Umbilical cord (tissue), 2 donors: ENCODE results near the gene LCP2. TPM values are rescaled to one million over a fixed set of nuclear protein-coding genes. Genes with fewer than 3 reads are reported as not detected.

Experiments
- DNase-seq: peaks from one replicate; pipeline ENCODE4 v3.0.0-alpha.2; 2015; ENCODE audit warnings: low spot score
- total RNA-seq: library from RNA; depleted of rRNA; stranded (reverse); fragments of >200 nt; gene quantifications from one replicate; pipeline ENCODE4 v1.2.3, GENCODE V29; 2014; ENCODE audit warnings: low replicate concordance; ENCODE audit not compliant: insufficient read depth

The LCP2 gene
- total RNA-seq, 1 donor from 2014 or later: 9.9 TPM

- DNase-seq: peak; percentile 88
Measured at GRCh38 chr5:170315154-170315553, 17.6 kb upstream of the LCP2 start.

GRCh38 chr5:170314541-170315095 is 17.0 kb upstream of the LCP2 start:
- no peak for DNase-seq

GRCh38 chr5:170313816-170314215 is 16.2 kb upstream of the LCP2 start:
- no peak for DNase-seq

- DNase-seq: no peak
Measured at GRCh38 chr5:170313344-170313743, 15.8 kb upstream of the LCP2 start.

GRCh38 chr5:170312666-170313065 is 15.1 kb upstream of the LCP2 start:
- peak; percentile 83 for DNase-seq

GRCh38 chr5:170312301-170312595 is 14.7 kb upstream of the LCP2 start:
- no peak for DNase-seq

GRCh38 chr5:170311511-170312300 is 14.1 kb upstream of the LCP2 start:
- DNase-seq: no peak

GRCh38 chr5:170310256-170310926 is 12.8 kb upstream of the LCP2 start:
- peak; percentile 46 for DNase-seq

- no peak for DNase-seq
Measured at GRCh38 chr5:170308686-170309085, 11.1 kb upstream of the LCP2 start.

GRCh38 chr5:170307575-170308465 is 10.2 kb upstream of the LCP2 start:
- DNase-seq: no peak

- peak; percentile 38 for DNase-seq
Measured at GRCh38 chr5:170306381-170306831, 8.8 kb upstream of the LCP2 start.

GRCh38 chr5:170305646-170306025 is 8.1 kb upstream of the LCP2 start:
- DNase-seq: no peak

- no peak for DNase-seq
Measured at GRCh38 chr5:170305016-170305645, 7.6 kb upstream of the LCP2 start.

GRCh38 chr5:170303549-170303948 is 6.0 kb upstream of the LCP2 start:
- DNase-seq: no peak

GRCh38 chr5:170302653-170303501 is 5.3 kb upstream of the LCP2 start:
- DNase-seq: peak; percentile 56

- no peak for DNase-seq
Measured at GRCh38 chr5:170301981-170302652, 4.5 kb upstream of the LCP2 start.

GRCh38 chr5:170301149-170301548 is 3.6 kb upstream of the LCP2 start:
- no peak for DNase-seq

GRCh38 chr5:170300361-170301013 is 2.9 kb upstream of the LCP2 start:
- no peak for DNase-seq

- no peak for DNase-seq
Measured at GRCh38 chr5:170296935-170297588, 515 bp downstream of the LCP2 start.
